ENCODE measurements around the gene PACRG. TPM values are rescaled to one million over a fixed set of nuclear protein-coding genes. Genes with fewer than 3 reads are reported as not detected.

The PACRG gene
- total and polyA plus RNA-seq, 2 experiments from 2014 or later = 0.17 to 0.68 TPM

GRCh38 chr6:163337958-163338357, 610.2 kb downstream of the PACRG start:
- Histone ChIP-seq H3K27me3 (ENCODE audit: insufficient read depth) (no peaks in the 10 kb centered on the region), H3K4me2 (no peak overlapping the region), H2AFZ (no peak overlapping the region; the same call in 1 of the 2 replicates), H3K4me3 (no peak overlapping the region), H3K4me1 (ENCODE audit: insufficient read depth) (peaks cover 13% of the 10 kb centered on the region; the same call in 1 of the 2 replicates), H3K79me2 (replicated peaks; ENCODE audit: insufficient read depth) (no peaks in the 10 kb centered on the region), H4K20me1 (replicated peaks; ENCODE audit: insufficient read depth) (no peaks in the 10 kb centered on the region), H3K27ac (ENCODE audit: low read depth) (no peak overlapping the region), H3K36me3 (ENCODE audit: insufficient read depth) (no peaks in the 10 kb centered on the region), H3K9me2 (ENCODE audit: insufficient read depth) (no peaks in the 10 kb centered on the region), H3F3A (replicated peaks; ENCODE audit: low read depth) (no peaks in the 10 kb centered on the region)
- Mint-ChIP-seq H3K27ac (no peak overlapping the region; the same call in 1 of the 2 replicates), H3K4me3 (no peak overlapping the region), H3K36me3 (ENCODE audit: low read depth) (no peaks in the 10 kb centered on the region), H3K9me3 (no peaks in the 10 kb centered on the region; the same call in 2 of the 3 replicates), H3K27me3 (ENCODE audit: insufficient read depth, low read depth, poor library complexity) (peaks cover 20% of the 10 kb centered on the region), H3K4me1 (peaks cover 26% of the 10 kb centered on the region)
- TF ChIP-seq POLR2AphosphoS5 (IDR thresholded peaks at IDR 0.05; ENCODE audit: low read depth) (no peak), ZNF462 (CRISPR knock-in tag; IDR thresholded peaks at IDR 0.05) (no peak), JUNB (IDR thresholded peaks at IDR 0.05; ENCODE audit: unreplicated experiment) (no peak), CTCF (conservative IDR thresholded peaks at IDR 0.05; ENCODE audit: low read depth in 2 of 2) (no peak), ETS1 (IDR thresholded peaks at IDR 0.05) (no peak), STAT1 (IDR thresholded peaks at IDR 0.05; ENCODE audit: unreplicated experiment) (no peak)
- DNase-seq (ENCODE audit: low spot score) (no peak), ATAC-seq (no peak)
